ES-I3 (cell line): Measurements from ENCODE around the gene LCA5L.

Experiments used
- H3K36me3 ChIP-seq: 2 replicates; pipeline ENCODE4 v1.6.1; 2013; ENCODE audit warnings: mild to moderate bottlenecking, low read length, control low read depth, moderate library complexity; ENCODE audit not compliant: insufficient read depth
- H3K4me1 ChIP-seq: 2 replicates; pipeline ENCODE4 v1.6.1; 2013; ENCODE audit warnings: mild to moderate bottlenecking, control low read depth, low read length; ENCODE audit not compliant: insufficient read depth
- H3K9ac ChIP-seq: 2 replicates; pipeline ENCODE4 v1.6.1; 2013; ENCODE audit warnings: low read depth, mild to moderate bottlenecking, low read length, moderate library complexity
- H3K9me3 ChIP-seq: 2 replicates; pipeline ENCODE4 v1.6.1; 2013; ENCODE audit warnings: mild to moderate bottlenecking, low read length, moderate library complexity; ENCODE audit not compliant: control insufficient read depth, insufficient read depth

LCA5L gene

GRCh38 chr21:39445321-39446269, at the start of gene LCA5L:
TSS of gene LCA5L (minus strand) at chr21:39445778. CDS start at chr21:39428493, 17,285 bp downstream.
- Histone ChIP-seq H3K36me3 (no peaks in the 10 kb centered on the region), H3K4me1 (0 out of 2 replicates have a peak, but pooled peaks cover 3% of the 10 kb centered on the region), H3K9ac (peak within 1 kb of the TSS; percentile 95), H3K9me3 (no peaks in the 10 kb centered on the region)

GRCh38 chr21:39489380-39489924, 43.9 kb upstream of the LCA5L start:
- H3K9ac ChIP-seq, result no peak overlapping the region
- H3K36me3 ChIP-seq, result no peaks in the 10 kb centered on the region
- H3K4me1 ChIP-seq, result no peaks in the 10 kb centered on the region
- no peaks in the 10 kb centered on the region for H3K9me3 ChIP-seq

GRCh38 chr21:39484711-39485276, 39.2 kb upstream of the LCA5L start:
- H3K4me1 ChIP-seq, result no peaks in the 10 kb centered on the region
- H3K9ac ChIP-seq, result no peak overlapping the region
- H3K9me3 ChIP-seq, result no peaks in the 10 kb centered on the region
- no peaks in the 10 kb centered on the region for H3K36me3 ChIP-seq

- Histone ChIP-seq H3K9me3 (no peaks in the 10 kb centered on the region), H3K4me1 (no peaks in the 10 kb centered on the region), H3K36me3 (no peaks in the 10 kb centered on the region), H3K9ac (no peak overlapping the region)
These were observed 38.3 kb upstream of the LCA5L start for GRCh38 chr21:39483917-39484316.

- Histone ChIP-seq H3K36me3 (no peaks in the 10 kb centered on the region), H3K9me3 (no peaks in the 10 kb centered on the region), H3K4me1 (no peaks in the 10 kb centered on the region)
These were observed 36.3 kb upstream of the LCA5L start for GRCh38 chr21:39481886-39482285.

GRCh38 chr21:39480271-39480670, 34.7 kb upstream of the LCA5L start:
- no peaks in the 10 kb centered on the region for H3K9me3 ChIP-seq
- H3K4me1 ChIP-seq, result peaks cover 4% of the 10 kb centered on the region; the same call in 1 of the 2 replicates
- H3K36me3 ChIP-seq, result no peaks in the 10 kb centered on the region
- no peak overlapping the region for H3K9ac ChIP-seq

More at GRCh38 chr21:39481886-39482285, 36.3 kb upstream of the LCA5L start:
- no peak overlapping the region for H3K9ac ChIP-seq

GRCh38 chr21:39479814-39480182, 34.2 kb upstream of the LCA5L start:
- H3K4me1 ChIP-seq, result peaks cover 4% of the 10 kb centered on the region; the same call in 1 of the 2 replicates
- no peaks in the 10 kb centered on the region for H3K36me3 ChIP-seq
- no peak overlapping the region for H3K9ac ChIP-seq
- H3K9me3 ChIP-seq, result no peaks in the 10 kb centered on the region

GRCh38 chr21:39479164-39479813, 33.7 kb upstream of the LCA5L start:
- Histone ChIP-seq H3K4me1 (peaks cover 4% of the 10 kb centered on the region; the same call in 1 of the 2 replicates), H3K36me3 (no peaks in the 10 kb centered on the region), H3K9ac (no peak overlapping the region), H3K9me3 (no peaks in the 10 kb centered on the region)

GRCh38 chr21:39474611-39475010, 29.0 kb upstream of the LCA5L start:
- no peaks in the 10 kb centered on the region for H3K9me3 ChIP-seq
- H3K4me1 ChIP-seq, result peaks cover 4% of the 10 kb centered on the region; the same call in 1 of the 2 replicates
- no peaks in the 10 kb centered on the region for H3K36me3 ChIP-seq
- no peak overlapping the region for H3K9ac ChIP-seq

- no peak overlapping the region for H3K9ac ChIP-seq
- H3K9me3 ChIP-seq, result no peaks in the 10 kb centered on the region
- H3K36me3 ChIP-seq, result no peaks in the 10 kb centered on the region
- H3K4me1 ChIP-seq, result peaks cover 4% of the 10 kb centered on the region; the same call in 1 of the 2 replicates
These were observed 27.2 kb upstream of the LCA5L start for GRCh38 chr21:39472786-39473185.

- no peaks in the 10 kb centered on the region for H3K9me3 ChIP-seq
- H3K4me1 ChIP-seq, result peaks cover 4% of the 10 kb centered on the region; the same call in 1 of the 2 replicates
- no peak overlapping the region for H3K9ac ChIP-seq
- H3K36me3 ChIP-seq, result no peaks in the 10 kb centered on the region
These were observed 26.0 kb upstream of the LCA5L start for GRCh38 chr21:39471598-39471997.

GRCh38 chr21:39468559-39468958, 23.0 kb upstream of the LCA5L start:
- Histone ChIP-seq H3K4me1 (no peaks in the 10 kb centered on the region), H3K36me3 (no peaks in the 10 kb centered on the region), H3K9ac (no peak overlapping the region), H3K9me3 (no peaks in the 10 kb centered on the region; the same call in 1 of the 2 replicates)

GRCh38 chr21:39467746-39468145, 22.2 kb upstream of the LCA5L start:
- Histone ChIP-seq H3K9ac (no peak overlapping the region), H3K9me3 (no peaks in the 10 kb centered on the region; the same call in 1 of the 2 replicates), H3K36me3 (no peaks in the 10 kb centered on the region), H3K4me1 (no peaks in the 10 kb centered on the region)

- Histone ChIP-seq H3K9me3 (no peaks in the 10 kb centered on the region; the same call in 1 of the 2 replicates), H3K4me1 (no peaks in the 10 kb centered on the region), H3K9ac (no peak overlapping the region), H3K36me3 (no peaks in the 10 kb centered on the region)
These were observed 21.0 kb upstream of the LCA5L start for GRCh38 chr21:39466584-39466983.
